ENCODE results near the gene LSM11. TPM values are rescaled to one million over a fixed set of nuclear protein-coding genes. Genes with fewer than 3 reads are reported as not detected.

Gene LSM11
- total and polyA plus RNA-seq, 2 donors (not counting 1 experiment from before 2014, with no cell fraction given) = 1.00 to 4.2 TPM

- H2AFZ ChIP-seq (ENCODE audit: insufficient read depth, low read depth, low read length, poor library complexity, severe bottlenecking) = no peak overlapping the region
- H3K79me2 ChIP-seq (ENCODE audit: control insufficient read depth, insufficient read depth, low read length) = no peaks in the 10 kb centered on the region
- ATAC-seq (ENCODE audit: low read depth) = no peak
- no peaks in the 10 kb centered on the region for H3K9me3 ChIP-seq (ENCODE audit: control extremely low read depth in 1 of 3, control insufficient read depth in 2 of 3, insufficient read depth in 1 of 3, low read length in 2 of 3)
- H3K4me3 Mint-ChIP-seq = no peak overlapping the region
- H3K27me3 ChIP-seq (replicated peaks in 1 of 4; ENCODE audit: control extremely low read depth in 1 of 4, control insufficient read depth in 3 of 4, insufficient read depth in 4 of 4, low read length in 3 of 4) = no peaks in the 10 kb centered on the region
- H3K4me3 ChIP-seq (ENCODE audit: control extremely low read depth in 1 of 5, extremely low read depth in 1 of 5, insufficient read depth in 1 of 5, low read depth in 2 of 5, low read length in 4 of 5) = no peak overlapping the region
- peaks cover 2 to 23% of the 10 kb centered on the region in 2 experiments for H3K36me3 ChIP-seq (replicated peaks in 1 of 2; ENCODE audit: control extremely low read depth in 1 of 2, control insufficient read depth in 1 of 2, extremely low read depth in 1 of 2, insufficient read depth in 2 of 2, low read length in 1 of 2)
- TF ChIP-seq EZH2 (IDR thresholded peaks at IDR 0.05; ENCODE audit: borderline replicate concordance, insufficient read depth, low read depth, low read length, poor library complexity, severe bottlenecking) (no peak), CTCF (IDR thresholded peaks at IDR 0.05) (no peak)
- no peak for DNase-seq
- no CpG with 5 or more reads among the region's 1 CpG for WGBS (ENCODE audit: insufficient coverage)
- H3K27ac ChIP-seq (ENCODE audit: low read length in 2 of 2) = no peak overlapping the region
- H4K20me1 ChIP-seq (ENCODE audit: control insufficient read depth, insufficient read depth, low read length, poor library complexity, severe bottlenecking) = no peaks in the 10 kb centered on the region
- no peaks in the 10 kb centered on the region for H3K4me1 ChIP-seq (ENCODE audit: control insufficient read depth in 2 of 2, insufficient read depth in 2 of 2, low read length in 2 of 2)
- no peaks in the 10 kb centered on the region for H3K9me3 Mint-ChIP-seq (ENCODE audit: insufficient read depth)
- ChIA-PET CTCF (interaction anchor here (1.0 kb wide), 1 partner anchor 13 kb away, joined by 3 read pairs; no protein-coding TSS in a partner anchor), POLR2A (interaction anchor here (0.6 kb wide), 1 partner anchor 12 kb away, joined by 3 read pairs; no protein-coding TSS in a partner anchor)
- intact Hi-C loops (cut with micrococcal nuclease) = no loop called here
- H3K4me2 ChIP-seq (replicated peaks; ENCODE audit: low read depth, low read length, poor library complexity, severe bottlenecking) = no peak overlapping the region
- no peaks in the 10 kb centered on the region for H3K27me3 Mint-ChIP-seq
- no peak overlapping the region for H3K9ac ChIP-seq (ENCODE audit: low read length)
- H3K27ac Mint-ChIP-seq = no peak overlapping the region
- peaks cover 3% of the 10 kb centered on the region for H3K4me1 Mint-ChIP-seq
Measured at GRCh38 chr5:157750320-157750719, 6.8 kb downstream of the LSM11 start.

GRCh38 chr5:157756122-157756521, 12.6 kb downstream of the LSM11 start:
- H3K4me3 Mint-ChIP-seq = no peak overlapping the region
- DNase-seq (no peak), ATAC-seq (ENCODE audit: low read depth) (no peak)
- no peaks in the 10 kb centered on the region for H3K27me3 Mint-ChIP-seq
- H4K20me1 ChIP-seq (ENCODE audit: control insufficient read depth, insufficient read depth, low read length, poor library complexity, severe bottlenecking) = no peaks in the 10 kb centered on the region
- CTCF ChIA-PET = no interaction called here
- H3K9me3 ChIP-seq (ENCODE audit: control extremely low read depth in 1 of 3, control insufficient read depth in 2 of 3, insufficient read depth in 1 of 3, low read length in 2 of 3) = no peaks in the 10 kb centered on the region
- H3K4me1 Mint-ChIP-seq = no peaks in the 10 kb centered on the region
- H3K9ac ChIP-seq (ENCODE audit: low read length) = no peak overlapping the region
- H3K36me3 ChIP-seq (replicated peaks in 1 of 2; ENCODE audit: control extremely low read depth in 1 of 2, control insufficient read depth in 1 of 2, extremely low read depth in 1 of 2, insufficient read depth in 2 of 2, low read length in 1 of 2) = peaks cover 2 to 36% of the 10 kb centered on the region in 2 experiments
- 100% methylated on average over 2 of the region's 3 CpGs for WGBS (ENCODE audit: insufficient coverage)
- no peak overlapping the region for H2AFZ ChIP-seq (ENCODE audit: insufficient read depth, low read depth, low read length, poor library complexity, severe bottlenecking)
- no peak overlapping the region for H3K4me3 ChIP-seq (ENCODE audit: control extremely low read depth in 1 of 5, extremely low read depth in 1 of 5, insufficient read depth in 1 of 5, low read depth in 2 of 5, low read length in 4 of 5)
- no peak overlapping the region for H3K4me2 ChIP-seq (replicated peaks; ENCODE audit: low read depth, low read length, poor library complexity, severe bottlenecking)
- no peak overlapping the region for H3K27ac Mint-ChIP-seq
- intact Hi-C loops (cut with micrococcal nuclease) = no loop called here
- H3K79me2 ChIP-seq (ENCODE audit: control insufficient read depth, insufficient read depth, low read length) = no peaks in the 10 kb centered on the region
- no peaks in the 10 kb centered on the region for H3K27me3 ChIP-seq (replicated peaks in 1 of 4; ENCODE audit: control extremely low read depth in 1 of 4, control insufficient read depth in 3 of 4, insufficient read depth in 4 of 4, low read length in 3 of 4)
- H3K9me3 Mint-ChIP-seq (ENCODE audit: insufficient read depth) = no peaks in the 10 kb centered on the region
- no peak overlapping the region for H3K27ac ChIP-seq (ENCODE audit: low read length in 2 of 2)
- H3K4me1 ChIP-seq (ENCODE audit: control insufficient read depth in 2 of 2, insufficient read depth in 2 of 2, low read length in 2 of 2) = no peaks in the 10 kb centered on the region
- TF ChIP-seq EZH2 (IDR thresholded peaks at IDR 0.05; ENCODE audit: borderline replicate concordance, insufficient read depth, low read depth, low read length, poor library complexity, severe bottlenecking) = no peak
- no peak for TF ChIP-seq CTCF (IDR thresholded peaks at IDR 0.05)
- POLR2A ChIA-PET = no interaction called here

All from B cell (primary cell).